Thyroid gland (tissue), 4 donors: Measurements from ENCODE around the gene CHST2. TPM values are rescaled to one million over a fixed set of nuclear protein-coding genes. Genes with fewer than 3 reads are reported as not detected.

Source experiments
- DNase-seq, 2 donors: peaks; one replicate each; pipeline ENCODE4 v3.0.0-alpha.2; 2019
- H3K27ac ChIP-seq, 3 donors: fragments of 200-600 bp; sonication (generic); 1 replicate in 2 of 3; 2 replicates in 1 of 3; pipeline ENCODE4 v1.5.1; 2016 to 2019; ENCODE audit warnings: mild to moderate bottlenecking in 1 of 3, moderate library complexity in 1 of 3
- H3K27me3 ChIP-seq: fragments of 200-600 bp; sonication (generic); one replicate; pipeline ENCODE4 v1.5.1; 2019
- H3K36me3 ChIP-seq, 2 donors: fragments of 200-600 bp; sonication (generic); one replicate each; pipeline ENCODE4 v1.5.1; 2016 to 2019
- H3K4me1 ChIP-seq, 2 donors: fragments of 200-600 bp; sonication (generic); one replicate each; pipeline ENCODE4 v1.5.1; 2017 to 2019
- H3K4me3 ChIP-seq, 3 donors: fragments of 200-600 bp; sonication (generic); replicated peaks in 1 of 3; 1 replicate in 2 of 3; 2 replicates in 1 of 3; pipeline ENCODE4 v1.5.1; 2016; ENCODE audit warnings: mild to moderate bottlenecking in 1 of 3
- H3K9me3 ChIP-seq: fragments of 200-600 bp; sonication (generic); one replicate; pipeline ENCODE4 v1.5.1; 2017
- POLR2A ChIP-seq, 2 donors: fragments of 450-650 bp; IDR thresholded peaks; one replicate each; pipeline ENCODE4 v1.6.1; 2017; ENCODE audit warnings: antibody characterized with exemption in 2 of 2, mild to moderate bottlenecking in 2 of 2, moderate library complexity in 1 of 2
- WGBS, 2 donors: methylation state at CpG; one replicate each; pipeline ENCODE4 v1.1.5; 2017; 5-methylcytosine and 5-hydroxymethylcytosine counted together
- intact Hi-C: fragments of 100-400 bp; cut with DNase I; formaldehyde crosslinking; loops from one replicate; pipeline ENCODE4 v1.15.1; 2023
- total RNA-seq, 4 donors: library from RNA; depleted of rRNA; stranded (reverse); fragments of >200 nt; gene quantifications; one replicate each; pipeline ENCODE4 v1.2.3, GENCODE V29; 2016
- TF ChIP-seq, protein P1 (sequence below), 6 experiments: fragments of 200-600 bp in 3 of 6; fragments of 450-650 bp in 3 of 6; sonication (generic) in 3 of 6; IDR thresholded peaks; one replicate each; pipeline ENCODE4 v1.5.1; 2016 to 2019; ENCODE audit warnings: antibody characterized with exemption in 6 of 6, mild to moderate bottlenecking in 2 of 6, inconsistent platforms in 1 of 6, moderate library complexity in 1 of 6

CHST2 gene
- total RNA-seq, 4 donors from 2014 or later, result 8.5 to 14.0 (median 12.2) TPM

DNA sequence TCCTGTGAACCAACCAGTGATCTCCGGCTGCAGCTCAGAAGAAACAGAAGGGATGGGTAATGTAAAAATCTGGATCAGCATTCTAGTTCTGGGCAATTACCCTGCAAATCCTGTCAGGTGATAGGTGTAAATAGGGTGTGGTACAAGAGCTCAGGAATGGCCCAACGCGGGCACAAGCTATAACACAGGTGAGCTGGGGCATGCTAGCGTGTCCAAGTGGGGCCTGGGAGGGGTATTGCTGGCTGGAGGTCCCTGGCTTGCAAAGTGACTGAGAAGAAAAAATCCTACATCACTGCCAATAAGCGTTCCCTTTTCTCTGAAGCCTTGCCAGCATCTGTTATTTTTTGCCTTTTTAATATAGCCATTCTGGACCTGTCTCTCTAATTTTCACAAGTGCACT is 9.7 kb upstream of the CHST2 start:
- H3K4me3 ChIP-seq, result no peak overlapping the region
- WGBS, 2 donors, result 24 to 36% methylated on average over 5 of the region's 5 CpGs
- no peaks in the 10 kb centered on the region for H3K9me3 ChIP-seq
- no peaks in the 10 kb centered on the region for H3K36me3 ChIP-seq
- peak overlapping the region; percentile 79 to 84 (median 82) for H3K27ac ChIP-seq
- peak; percentile 92 to 93 for DNase-seq
- intact Hi-C loops, result loop anchor here (10.0 kb wide), 1 partner anchor 535 kb away; no protein-coding TSS in a partner anchor
- H3K27me3 ChIP-seq, result no peaks in the 10 kb centered on the region
- peaks cover 12% of the 10 kb centered on the region in 2 donors for H3K4me1 ChIP-seq
- TF ChIP-seq, protein P1, sequence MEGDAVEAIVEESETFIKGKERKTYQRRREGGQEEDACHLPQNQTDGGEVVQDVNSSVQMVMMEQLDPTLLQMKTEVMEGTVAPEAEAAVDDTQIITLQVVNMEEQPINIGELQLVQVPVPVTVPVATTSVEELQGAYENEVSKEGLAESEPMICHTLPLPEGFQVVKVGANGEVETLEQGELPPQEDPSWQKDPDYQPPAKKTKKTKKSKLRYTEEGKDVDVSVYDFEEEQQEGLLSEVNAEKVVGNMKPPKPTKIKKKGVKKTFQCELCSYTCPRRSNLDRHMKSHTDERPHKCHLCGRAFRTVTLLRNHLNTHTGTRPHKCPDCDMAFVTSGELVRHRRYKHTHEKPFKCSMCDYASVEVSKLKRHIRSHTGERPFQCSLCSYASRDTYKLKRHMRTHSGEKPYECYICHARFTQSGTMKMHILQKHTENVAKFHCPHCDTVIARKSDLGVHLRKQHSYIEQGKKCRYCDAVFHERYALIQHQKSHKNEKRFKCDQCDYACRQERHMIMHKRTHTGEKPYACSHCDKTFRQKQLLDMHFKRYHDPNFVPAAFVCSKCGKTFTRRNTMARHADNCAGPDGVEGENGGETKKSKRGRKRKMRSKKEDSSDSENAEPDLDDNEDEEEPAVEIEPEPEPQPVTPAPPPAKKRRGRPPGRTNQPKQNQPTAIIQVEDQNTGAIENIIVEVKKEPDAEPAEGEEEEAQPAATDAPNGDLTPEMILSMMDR (IDR thresholded peaks at IDR 0.05), result no peak
- TF ChIP-seq POLR2A (IDR thresholded peaks at IDR 0.05), result no peak

DNA sequence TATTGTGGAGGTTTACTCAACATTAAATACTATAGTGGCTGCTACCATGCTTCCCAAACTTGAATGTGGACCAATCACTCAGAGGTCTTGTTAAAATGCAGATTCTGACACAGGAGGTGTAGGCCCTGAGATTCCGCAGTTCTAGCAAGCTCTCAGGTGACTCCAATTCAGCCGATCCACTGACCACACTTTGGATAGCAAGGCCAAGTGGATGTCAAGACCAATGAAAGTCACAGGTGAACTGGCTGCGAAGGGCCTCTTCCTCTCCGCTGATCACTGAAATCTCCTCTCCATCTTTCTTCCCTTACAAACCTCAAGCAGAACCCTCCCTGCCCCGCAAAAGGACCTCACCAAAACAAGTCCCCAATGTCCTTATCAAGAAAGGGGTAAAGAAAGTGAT is 9.2 kb upstream of the CHST2 start:
- H3K27ac ChIP-seq, result peak overlapping the region; percentile 79 to 84 (median 82)
- no peaks in the 10 kb centered on the region for H3K36me3 ChIP-seq
- no peaks in the 10 kb centered on the region for H3K9me3 ChIP-seq
- intact Hi-C loops, result loop anchor here (10.0 kb wide), 1 partner anchor 534 kb away; no protein-coding TSS in a partner anchor
- DNase-seq, result peak; percentile 78 to 80
- WGBS, 2 donors, result 27 to 34% methylated on average over 5 of the region's 5 CpGs
- H3K4me1 ChIP-seq, result peaks cover 12% of the 10 kb centered on the region in 2 donors
- H3K4me3 ChIP-seq, result no peak overlapping the region
- TF ChIP-seq, protein P1 (IDR thresholded peaks at IDR 0.05), result no peak
- TF ChIP-seq POLR2A (IDR thresholded peaks at IDR 0.05), result no peak
- no peaks in the 10 kb centered on the region for H3K27me3 ChIP-seq

DNA sequence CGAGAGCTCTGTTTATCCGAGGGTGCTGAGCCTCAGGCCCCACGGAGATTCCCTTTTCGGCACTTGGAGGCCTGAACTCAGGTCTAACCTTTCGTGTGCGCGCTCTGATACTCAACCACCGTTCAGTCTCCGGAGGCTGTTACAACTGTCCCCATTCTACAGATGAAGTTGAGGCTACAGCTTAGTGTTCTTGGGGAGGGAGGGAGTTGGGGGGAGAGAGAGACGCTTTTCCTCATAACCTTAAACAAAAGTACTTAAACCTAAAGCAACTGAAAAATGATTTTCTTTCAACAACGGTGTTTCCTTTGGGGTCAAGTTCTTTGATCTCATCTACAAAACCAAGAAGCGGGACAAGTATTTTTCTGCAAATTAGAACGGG is 952 bp upstream of the CHST2 start:
- peak overlapping the region in 1 of 3 donors; percentile 68 for H3K4me3 ChIP-seq
- H3K4me1 ChIP-seq, result peaks cover 7 to 9% of the 10 kb centered on the region in 2 donors
- no peak for DNase-seq
- WGBS, 2 donors, result 54 to 58% methylated on average over 13 of the region's 13 CpGs
- no peaks in the 10 kb centered on the region for H3K9me3 ChIP-seq
- H3K27me3 ChIP-seq, result no peaks in the 10 kb centered on the region
- intact Hi-C loops, result loop anchor here (10.0 kb wide), 1 partner anchor 526 kb away; no protein-coding TSS in a partner anchor
- no peaks in the 10 kb centered on the region for H3K36me3 ChIP-seq
- peak overlapping the region in 1 of 3 donors; percentile 83 for H3K27ac ChIP-seq
- TF ChIP-seq POLR2A (IDR thresholded peaks at IDR 0.05), result no peak
- TF ChIP-seq, protein P1 (IDR thresholded peaks at IDR 0.05), result no peak

DNA sequence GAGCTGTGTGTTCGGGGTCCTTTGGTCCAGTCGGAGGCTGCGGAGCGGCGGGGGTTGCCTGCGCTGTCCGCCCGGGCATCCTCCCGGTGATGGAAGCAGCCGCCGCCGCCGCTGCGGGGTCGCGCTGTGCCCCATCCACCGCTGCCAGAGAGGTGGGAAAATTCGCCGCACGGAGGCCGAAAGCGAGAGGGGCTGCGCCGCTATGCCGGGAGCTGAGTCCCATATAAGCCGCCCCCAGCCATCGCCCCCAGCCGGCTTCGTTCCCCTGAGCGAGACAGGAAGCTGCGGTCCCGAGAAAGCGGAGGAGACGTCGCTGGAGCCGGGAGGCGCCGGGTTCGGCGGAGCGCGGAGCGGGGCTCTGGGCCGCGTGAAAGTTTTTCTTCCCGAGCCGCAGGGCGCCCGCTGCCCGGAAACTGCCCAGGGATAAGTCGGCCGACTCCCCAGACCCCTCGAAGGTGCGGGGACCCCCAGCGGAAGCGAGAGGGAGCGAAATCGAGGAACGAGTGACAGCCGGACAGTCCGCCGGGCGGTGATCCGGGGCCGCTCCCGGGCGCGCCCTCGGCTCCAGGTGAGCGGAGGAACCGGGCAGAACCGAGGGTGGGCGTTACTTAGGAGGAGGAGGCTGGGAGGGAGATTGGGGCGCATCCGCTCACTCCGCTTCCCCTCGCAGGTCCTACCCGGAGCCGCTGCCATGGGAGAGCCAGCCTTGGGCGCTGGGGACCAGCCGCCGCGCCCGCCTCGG is 574 bp downstream of the CHST2 start:
- peak overlapping the region; percentile 47 to 95 (median 68) for H3K4me3 ChIP-seq
- H3K36me3 ChIP-seq, result no peaks in the 10 kb centered on the region
- 0 to 1% methylated on average over 22 to 50 of the region's 85 CpGs for WGBS, 2 donors
- DNase-seq, result peak; percentile 25 to 37
- intact Hi-C loops, result loop anchor here (10.0 kb wide), 1 partner anchor 525 kb away; no protein-coding TSS in a partner anchor
- H3K27ac ChIP-seq, result peak overlapping the region; percentile 18 to 83 (median 51)
- H3K4me1 ChIP-seq, result peaks cover 12 to 17% of the 10 kb centered on the region in 2 donors
- TF ChIP-seq, protein P1 (IDR thresholded peaks at IDR 0.05), result no peak
- no peak for TF ChIP-seq POLR2A (IDR thresholded peaks at IDR 0.05)
- no peaks in the 10 kb centered on the region for H3K27me3 ChIP-seq
- no peaks in the 10 kb centered on the region for H3K9me3 ChIP-seq

DNA sequence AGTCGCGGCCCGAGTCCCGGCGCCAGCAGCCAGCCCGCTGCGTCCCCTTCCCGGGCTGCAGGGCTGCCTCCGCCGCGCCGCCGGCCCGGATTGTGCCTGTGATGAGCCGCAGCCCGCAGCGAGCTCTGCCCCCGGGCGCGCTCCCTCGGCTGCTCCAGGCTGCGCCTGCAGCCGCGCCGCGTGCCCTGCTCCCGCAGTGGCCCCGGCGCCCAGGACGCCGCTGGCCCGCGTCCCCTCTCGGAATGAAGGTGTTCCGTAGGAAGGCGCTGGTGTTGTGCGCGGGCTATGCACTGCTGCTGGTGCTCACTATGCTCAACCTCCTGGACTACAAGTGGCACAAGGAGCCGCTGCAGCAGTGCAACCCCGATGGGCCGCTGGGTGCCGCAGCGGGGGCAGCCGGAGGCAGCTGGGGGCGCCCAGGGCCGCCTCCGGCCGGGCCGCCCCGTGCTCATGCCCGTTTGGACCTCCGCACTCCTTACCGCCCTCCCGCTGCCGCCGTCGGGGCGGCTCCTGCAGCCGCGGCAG is 1.2 kb downstream of the CHST2 start:
- H3K4me1 ChIP-seq, result peaks cover 16 to 17% of the 10 kb centered on the region in 2 donors
- TF ChIP-seq, protein P1 (IDR thresholded peaks at IDR 0.05), result peak in 1 of 6 experiments; percentile 2
- TF ChIP-seq POLR2A (IDR thresholded peaks at IDR 0.05), result no peak
- no peaks in the 10 kb centered on the region for H3K36me3 ChIP-seq
- H3K27ac ChIP-seq, result no peak overlapping the region
- intact Hi-C loops, result no loop called here
- DNase-seq, result peak; percentile 40 to 45
- no peaks in the 10 kb centered on the region for H3K27me3 ChIP-seq
- H3K9me3 ChIP-seq, result no peaks in the 10 kb centered on the region
- peak overlapping the region; percentile 47 to 95 (median 68) for H3K4me3 ChIP-seq
- WGBS, 2 donors, result no CpG with 5 or more reads among the region's 60 CpGs
